Measurements from ENCODE around the gene PIP5K1C.
"Not testable (repeated sequence)": the region's sequence is repeated elsewhere in the genome, so short reads cannot be mapped to it uniquely, and the experiment has no call there.

Gene PIP5K1C

GRCh38 chr19:3589949-3590348 is 110.3 kb downstream of the PIP5K1C start:
- DNase-seq (ENCODE audit: low spot score) = no peak

- DNase-seq (ENCODE audit: low spot score) = no peak
Observed at GRCh38 chr19:3589439-3589838, 110.8 kb downstream of the PIP5K1C start.

GRCh38 chr19:3586707-3587346 is 113.4 kb downstream of the PIP5K1C start:
- no peak for DNase-seq (ENCODE audit: low spot score)

GRCh38 chr19:3586127-3586626 is 114.1 kb downstream of the PIP5K1C start:
- DNase-seq (ENCODE audit: low spot score) = peak; percentile 87

- peak; percentile 59 for DNase-seq (ENCODE audit: low spot score)
Observed at GRCh38 chr19:3585301-3586126, 114.8 kb downstream of the PIP5K1C start, which contains the start of gene GIPC3. GIPC3 (plus strand) TSS chr19:3585478; CDS start chr19:3585598, 120 bp downstream.

GRCh38 chr19:3584036-3584802 is 116.0 kb downstream of the PIP5K1C start:
- not testable (repeated sequence) for DNase-seq (ENCODE audit: low spot score)

- not testable (repeated sequence) for DNase-seq (ENCODE audit: low spot score)
Observed at GRCh38 chr19:3581792-3582191, 118.5 kb downstream of the PIP5K1C start.
